Rectal smooth muscle tissue (tissue), 1 donor: ENCODE measurements around the gene IL22RA2.

ENCODE experiments used
- H3K27ac ChIP-seq: one replicate; pipeline ENCODE4 v1.7.0; 2013; ENCODE audit warnings: low read depth, low read length, inconsistent platforms
- H3K27me3 ChIP-seq: one replicate; pipeline ENCODE4 v1.7.0; 2013; ENCODE audit warnings: low read length; ENCODE audit not compliant: control insufficient read depth, insufficient read depth
- H3K36me3 ChIP-seq: one replicate; pipeline ENCODE4 v1.7.0; 2013; ENCODE audit warnings: low read length; ENCODE audit not compliant: control insufficient read depth, insufficient read depth
- H3K4me1 ChIP-seq: one replicate; pipeline ENCODE4 v1.7.0; 2013; ENCODE audit warnings: low read length; ENCODE audit not compliant: control insufficient read depth, insufficient read depth
- H3K4me3 ChIP-seq: one replicate; pipeline ENCODE4 v1.7.0; 2013; ENCODE audit warnings: low read length
- H3K9ac ChIP-seq: one replicate; pipeline ENCODE4 v1.7.0; 2013; ENCODE audit warnings: low read length

The IL22RA2 gene

DNA sequence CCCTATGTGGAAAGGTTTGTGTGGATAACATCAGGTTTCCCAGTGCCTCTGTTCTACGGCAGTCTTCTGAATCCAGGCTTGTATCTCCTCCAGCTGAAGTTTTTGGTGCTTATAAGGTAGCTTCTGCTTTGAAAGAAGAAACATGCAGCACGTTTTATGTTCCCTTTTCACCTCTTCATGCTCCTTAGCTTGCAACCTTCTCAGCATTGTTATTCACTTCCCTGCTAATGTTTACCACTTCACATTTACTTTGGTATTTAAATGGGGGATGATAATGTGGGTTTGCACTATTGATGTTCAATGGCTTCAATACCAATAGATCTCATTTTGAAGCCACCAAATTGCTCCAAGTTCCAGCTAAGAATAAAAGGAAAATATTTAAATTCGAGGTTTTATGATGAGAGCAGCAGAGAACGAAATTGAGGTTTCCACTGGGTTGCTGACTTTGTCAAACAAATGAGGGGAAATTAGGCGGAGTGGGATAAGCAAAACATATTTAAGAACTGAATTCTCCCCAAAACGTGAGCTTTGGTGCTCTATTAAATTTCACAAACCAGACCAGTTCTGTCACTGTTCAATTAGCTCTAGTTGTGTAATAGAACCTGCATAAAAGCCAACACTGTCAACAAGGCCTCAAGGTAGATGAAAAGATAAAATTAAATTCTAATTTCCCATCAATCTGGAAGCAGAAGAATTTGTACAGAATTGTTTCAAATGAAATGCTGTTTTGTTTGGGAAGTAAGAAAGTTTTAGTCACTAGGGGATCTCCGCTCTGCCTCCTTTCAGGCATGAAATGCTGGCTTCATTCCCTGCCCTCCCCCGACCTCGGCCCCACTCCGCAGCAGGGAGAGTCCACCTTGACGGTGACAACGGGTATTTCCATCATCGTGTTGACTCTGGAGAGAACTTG, 1.4 kb downstream of the IL22RA2 start:
- Histone ChIP-seq H3K9ac (no peak overlapping the region), H3K36me3 (no peaks in the 10 kb centered on the region), H3K27me3 (no peaks in the 10 kb centered on the region), H3K4me1 (no peaks in the 10 kb centered on the region), H3K4me3 (no peak overlapping the region), H3K27ac (no peak overlapping the region)

DNA sequence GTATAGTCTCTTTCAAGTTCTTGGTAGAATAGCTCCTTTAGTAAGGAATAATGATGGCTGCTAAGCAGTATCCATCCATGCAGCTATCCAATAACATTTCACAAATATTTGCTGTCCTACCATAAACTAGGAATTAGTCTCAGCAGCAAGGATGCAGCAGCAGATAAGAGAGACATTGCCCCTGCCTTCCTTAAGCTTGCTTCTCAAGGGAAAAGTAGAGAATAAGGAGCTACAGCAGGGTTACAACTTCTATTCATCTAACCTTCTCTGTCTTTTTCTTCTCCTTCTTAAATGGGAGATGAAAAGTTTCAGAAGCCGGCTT, 2.4 kb downstream of the IL22RA2 start:
- Histone ChIP-seq H3K9ac (no peak overlapping the region), H3K36me3 (no peaks in the 10 kb centered on the region), H3K4me3 (no peak overlapping the region), H3K27ac (no peak overlapping the region), H3K27me3 (no peaks in the 10 kb centered on the region), H3K4me1 (no peaks in the 10 kb centered on the region)

DNA sequence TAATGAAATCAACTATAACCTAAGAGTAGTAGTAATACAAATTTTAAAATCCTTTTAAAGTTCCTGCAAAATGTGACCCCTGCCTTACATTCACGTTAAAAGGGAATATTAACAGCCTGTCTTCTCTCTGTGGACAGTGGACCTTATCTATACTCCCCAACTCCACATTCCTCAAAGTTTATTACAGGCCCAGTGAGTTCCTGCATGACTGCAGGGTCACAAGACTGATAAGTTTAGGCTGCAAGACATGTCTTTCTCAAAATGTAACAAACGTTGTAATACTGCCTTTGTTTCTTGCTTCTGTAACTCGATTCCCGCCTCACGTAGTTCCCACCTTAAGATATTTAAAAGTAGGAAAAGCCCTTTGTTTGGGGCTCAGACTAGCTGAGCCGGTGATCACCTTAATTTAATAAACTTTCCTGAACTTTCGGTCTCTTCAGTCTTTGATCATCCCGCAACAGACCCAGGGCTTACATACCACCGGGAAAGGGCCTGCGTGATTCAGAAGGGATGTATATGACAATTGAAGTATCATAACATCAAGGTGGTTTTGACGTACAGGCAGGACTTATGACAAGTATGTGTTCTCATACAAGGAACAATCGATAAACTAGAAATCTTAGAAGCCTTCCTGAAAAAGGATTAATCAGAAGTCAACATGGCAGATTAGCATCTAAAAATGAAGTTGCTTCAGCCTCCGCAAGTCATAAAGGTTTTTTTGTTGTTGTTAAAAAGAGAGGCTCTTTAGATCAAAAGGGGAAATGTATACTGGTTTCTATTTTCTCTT, 3.0 kb downstream of the IL22RA2 start:
- H3K36me3 ChIP-seq: no peaks in the 10 kb centered on the region
- H3K4me3 ChIP-seq: no peak overlapping the region
- H3K9ac ChIP-seq: no peak overlapping the region
- H3K27me3 ChIP-seq: no peaks in the 10 kb centered on the region
- no peak overlapping the region for H3K27ac ChIP-seq
- H3K4me1 ChIP-seq: no peaks in the 10 kb centered on the region

DNA sequence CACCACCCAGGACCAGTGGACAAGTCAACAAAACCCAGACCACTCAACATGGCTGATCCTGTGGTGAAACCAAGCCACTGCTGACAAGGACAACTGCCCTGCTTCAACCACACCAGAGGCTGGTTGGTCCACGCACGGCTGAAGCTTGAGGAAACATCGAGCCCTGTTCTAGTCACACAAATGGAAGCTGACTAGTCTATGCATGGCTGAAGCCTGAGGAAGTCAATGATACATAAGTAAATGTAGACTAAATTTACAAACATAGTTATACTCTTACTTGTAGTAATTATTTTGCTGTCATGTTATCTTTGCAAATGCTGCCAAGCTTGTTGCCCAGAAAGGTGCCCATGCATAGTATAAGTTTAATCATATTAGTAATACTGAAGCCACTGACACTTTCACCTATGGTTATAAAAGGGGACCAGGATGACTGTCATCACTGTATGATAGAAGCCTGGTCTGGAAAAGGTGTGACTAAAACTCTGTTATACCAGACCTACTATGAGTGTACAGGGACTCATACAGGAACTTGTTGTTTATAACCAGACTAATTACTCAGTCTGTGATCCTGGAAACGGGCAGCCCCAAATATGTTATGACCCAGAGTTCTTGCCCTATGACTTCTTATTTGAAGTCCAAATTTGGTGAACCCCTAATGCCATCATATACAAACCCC, 5.6 kb downstream of the IL22RA2 start:
- H3K4me3 ChIP-seq: no peak overlapping the region
- H3K27ac ChIP-seq: no peak overlapping the region
- H3K9ac ChIP-seq: no peak overlapping the region
- no peaks in the 10 kb centered on the region for H3K36me3 ChIP-seq
- no peaks in the 10 kb centered on the region for H3K27me3 ChIP-seq
- H3K4me1 ChIP-seq: no peaks in the 10 kb centered on the region

DNA sequence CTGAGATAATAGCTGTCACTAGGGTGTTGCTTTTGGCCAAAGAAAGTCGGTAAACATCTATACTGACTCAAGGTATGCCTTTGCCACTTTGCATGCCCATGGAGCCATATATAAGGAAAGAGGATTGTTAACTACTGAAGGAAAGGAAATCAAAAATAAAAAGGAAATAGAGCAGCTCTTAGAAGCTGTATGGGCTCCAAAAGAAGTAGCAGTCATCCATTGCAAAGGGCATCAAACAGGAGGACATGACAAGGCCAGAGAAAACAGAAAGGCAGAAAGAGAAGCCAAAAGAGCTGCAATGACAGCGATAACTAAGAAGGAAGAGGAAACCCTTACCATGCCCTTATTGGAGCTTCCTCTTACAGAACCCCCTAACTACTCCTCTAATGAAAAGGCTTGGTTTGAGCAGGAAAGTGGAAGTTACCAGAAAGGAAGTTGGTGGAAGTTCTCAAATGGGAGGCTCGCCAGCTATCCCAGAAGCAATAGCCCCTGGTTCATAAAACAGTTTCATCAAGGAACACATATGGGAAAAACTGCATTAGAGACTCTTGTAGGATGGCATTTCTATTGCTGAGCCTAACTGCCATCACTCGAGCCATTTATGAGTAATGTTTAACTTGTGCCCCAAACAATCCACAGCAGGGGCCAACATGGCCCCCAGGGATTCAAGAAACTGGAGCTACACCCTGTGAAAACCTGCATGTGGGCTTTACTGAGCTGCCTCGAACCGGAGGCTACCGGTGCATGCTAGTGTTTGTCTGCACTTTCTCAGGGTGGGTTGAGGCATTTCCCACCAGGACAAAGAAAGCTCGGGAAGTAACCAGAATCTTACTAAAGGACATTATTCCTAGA, 7.0 kb downstream of the IL22RA2 start:
- Histone ChIP-seq H3K9ac (no peak overlapping the region), H3K36me3 (no peaks in the 10 kb centered on the region), H3K27me3 (no peaks in the 10 kb centered on the region), H3K27ac (no peak overlapping the region), H3K4me1 (no peaks in the 10 kb centered on the region), H3K4me3 (no peak overlapping the region)

DNA sequence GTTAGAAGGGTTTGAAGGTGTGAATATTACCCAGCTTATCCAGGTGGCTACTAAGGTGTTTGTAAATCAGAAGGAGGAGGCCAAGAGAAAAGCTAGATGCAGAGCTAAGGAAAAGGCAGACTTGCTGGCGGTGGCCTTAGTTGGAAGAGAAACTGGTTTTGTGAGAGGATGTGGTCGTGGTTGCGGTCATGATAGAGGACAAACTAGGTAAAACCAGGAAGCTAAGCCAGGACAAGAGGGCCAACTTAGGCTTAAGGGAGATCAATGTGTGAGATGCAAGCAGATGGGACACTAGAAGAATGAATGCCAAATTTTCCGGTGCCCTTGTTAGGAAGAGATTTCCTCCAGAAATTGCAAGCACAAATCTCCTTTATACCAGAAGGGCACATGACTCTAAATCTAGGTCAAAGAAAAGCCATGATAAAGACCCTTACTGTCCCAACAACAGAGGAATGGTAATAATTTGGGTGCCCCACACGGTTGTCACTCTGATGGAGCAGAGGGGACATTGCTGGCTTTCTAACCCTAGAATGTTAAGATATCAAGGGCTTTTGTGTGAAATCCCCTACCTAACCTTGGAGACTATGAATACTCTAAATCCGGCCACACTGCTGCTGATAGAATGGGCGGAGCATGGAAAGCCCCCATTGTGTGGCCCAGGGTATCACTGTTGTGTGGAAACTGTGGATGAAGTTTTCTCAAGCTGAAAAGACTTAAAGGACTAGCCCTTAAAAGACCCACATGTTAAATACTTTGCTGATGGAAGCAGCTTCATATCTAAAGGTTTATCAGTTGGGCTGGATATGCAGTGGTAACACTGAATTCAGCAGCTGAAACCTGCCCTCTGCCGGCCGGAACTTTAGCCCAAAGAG, 7.8 kb downstream of the IL22RA2 start:
- Histone ChIP-seq H3K9ac (no peak overlapping the region), H3K4me3 (no peak overlapping the region), H3K27me3 (no peaks in the 10 kb centered on the region), H3K4me1 (no peaks in the 10 kb centered on the region), H3K36me3 (no peaks in the 10 kb centered on the region), H3K27ac (no peak overlapping the region)

DNA sequence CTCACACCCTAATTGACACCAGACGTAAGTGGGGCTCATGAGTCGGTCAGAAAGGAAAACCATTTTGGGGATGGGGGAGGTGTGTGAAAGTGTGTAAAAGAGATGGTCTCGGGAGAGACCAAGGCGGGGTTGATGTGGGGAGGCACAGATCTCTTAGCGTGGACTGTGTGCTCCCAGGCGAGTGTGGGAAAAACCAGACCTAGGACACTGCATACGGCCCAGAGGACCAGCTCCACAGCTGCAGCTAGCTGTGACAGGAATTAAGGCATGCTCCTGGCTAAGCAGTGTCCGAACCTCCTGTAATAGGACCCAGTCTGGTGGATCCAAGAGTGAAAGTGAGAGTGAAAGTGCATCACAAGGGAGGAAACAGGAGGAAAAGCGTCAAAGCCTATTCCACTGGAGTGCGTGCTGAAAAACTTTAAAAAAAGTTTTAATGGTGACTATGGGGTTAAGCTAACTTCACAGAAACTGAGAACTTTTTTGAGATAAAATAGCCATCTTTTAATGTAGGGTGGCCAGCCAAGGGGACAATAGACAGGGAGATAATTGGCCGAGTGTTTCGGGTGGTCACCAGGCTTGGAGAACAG, 9.6 kb downstream of the IL22RA2 start:
- H3K27me3 ChIP-seq: no peaks in the 10 kb centered on the region
- H3K36me3 ChIP-seq: no peaks in the 10 kb centered on the region
- H3K27ac ChIP-seq: no peak overlapping the region
- H3K9ac ChIP-seq: no peak overlapping the region
- no peak overlapping the region for H3K4me3 ChIP-seq
- H3K4me1 ChIP-seq: no peaks in the 10 kb centered on the region

DNA sequence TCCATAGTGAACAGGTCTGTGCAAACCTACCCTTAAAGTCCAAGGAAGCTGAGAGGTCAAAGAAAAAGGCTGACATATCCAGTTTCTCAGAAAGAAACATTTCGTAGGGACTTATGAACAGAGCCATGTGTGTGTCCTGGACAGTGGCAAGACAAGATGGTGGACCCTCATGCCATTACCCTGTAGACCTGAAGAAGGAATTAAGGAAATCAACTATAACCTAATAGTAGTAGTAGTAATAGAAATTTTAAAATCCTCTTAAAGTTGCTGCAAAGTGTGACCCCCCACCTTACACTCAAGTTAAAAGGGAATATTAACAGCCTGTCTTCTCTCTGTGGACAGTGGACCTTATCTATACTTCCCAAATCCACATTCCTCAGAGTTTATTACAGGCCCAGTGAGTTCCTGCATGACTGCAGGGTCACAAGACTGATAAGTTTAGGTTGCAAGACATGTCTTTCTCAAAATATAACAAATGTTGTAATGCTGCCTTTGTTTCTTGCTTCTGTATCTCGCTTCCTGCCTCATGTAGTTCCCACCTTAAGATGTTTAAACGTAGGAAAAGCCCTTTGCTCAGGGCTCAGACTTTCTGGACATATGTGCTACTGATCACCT, 10.6 kb downstream of the IL22RA2 start:
- H3K4me3 ChIP-seq: no peak overlapping the region
- H3K27me3 ChIP-seq: no peaks in the 10 kb centered on the region
- H3K9ac ChIP-seq: no peak overlapping the region
- H3K36me3 ChIP-seq: no peaks in the 10 kb centered on the region
- H3K4me1 ChIP-seq: no peaks in the 10 kb centered on the region
- no peak overlapping the region for H3K27ac ChIP-seq

DNA sequence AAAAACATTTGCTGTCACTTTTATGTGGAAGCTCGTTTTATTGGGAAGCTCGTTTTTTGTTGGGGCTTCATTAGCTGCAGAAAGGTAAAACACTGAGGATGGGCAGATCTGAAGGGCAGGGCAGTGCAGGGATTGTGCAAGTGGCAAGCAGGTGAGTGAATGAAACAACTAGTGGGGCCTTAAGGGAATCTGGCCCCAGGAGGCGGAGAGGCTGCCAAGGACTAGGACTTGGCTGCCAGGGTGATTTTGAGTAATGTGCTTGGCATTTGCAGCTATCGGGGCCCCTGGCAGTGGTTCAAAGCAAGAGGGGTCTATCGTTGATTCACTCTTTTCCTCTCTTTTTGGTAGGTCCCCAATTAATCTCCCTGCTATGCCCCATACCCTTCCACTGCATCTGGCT, 11.5 kb downstream of the IL22RA2 start:
- Histone ChIP-seq H3K4me1 (no peaks in the 10 kb centered on the region), H3K4me3 (no peak overlapping the region), H3K36me3 (no peaks in the 10 kb centered on the region), H3K27me3 (no peaks in the 10 kb centered on the region), H3K9ac (no peak overlapping the region), H3K27ac (no peak overlapping the region)

DNA sequence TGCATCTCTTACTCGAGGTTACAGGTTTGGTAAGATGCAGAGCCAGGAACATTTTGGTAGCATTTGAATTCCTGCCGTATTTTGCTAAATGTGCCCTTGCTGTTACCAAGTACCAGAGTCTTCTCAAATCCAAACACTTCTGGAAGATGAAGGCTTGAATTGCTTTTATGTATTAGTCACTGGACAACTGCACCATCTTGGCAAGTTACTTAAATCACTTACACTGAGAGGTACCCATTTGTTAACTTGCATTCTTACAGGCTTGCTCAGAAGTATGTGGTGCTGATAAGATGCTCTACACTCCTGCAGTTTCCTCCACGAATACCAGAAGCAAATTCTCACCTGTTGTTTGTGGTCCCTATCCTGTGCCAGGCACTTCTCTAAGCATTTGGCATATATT, 12.7 kb downstream of the IL22RA2 start:
- no peak overlapping the region for H3K4me3 ChIP-seq
- no peak overlapping the region for H3K27ac ChIP-seq
- H3K36me3 ChIP-seq: no peaks in the 10 kb centered on the region
- H3K27me3 ChIP-seq: no peaks in the 10 kb centered on the region
- H3K4me1 ChIP-seq: no peaks in the 10 kb centered on the region
- H3K9ac ChIP-seq: no peak overlapping the region

DNA sequence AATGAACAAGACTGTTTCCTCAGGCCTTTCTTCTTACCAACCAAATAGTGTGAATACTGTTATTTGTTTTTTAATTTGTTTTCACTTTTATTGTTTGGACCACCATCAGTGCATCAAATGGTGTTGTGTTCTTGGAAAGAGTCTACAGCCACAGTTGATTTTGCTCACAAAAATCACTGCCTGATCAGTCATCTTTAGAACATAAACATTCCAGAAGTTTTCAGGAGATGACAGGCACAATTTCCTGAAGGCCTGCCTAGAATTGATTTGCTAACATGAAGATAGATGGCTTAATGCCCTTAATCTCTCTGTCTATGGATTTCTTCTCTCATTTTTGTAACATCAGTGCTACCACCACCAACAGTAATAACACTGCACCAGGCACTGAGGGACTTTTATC, 13.5 kb downstream of the IL22RA2 start:
- no peaks in the 10 kb centered on the region for H3K27me3 ChIP-seq
- no peak overlapping the region for H3K9ac ChIP-seq
- H3K27ac ChIP-seq: no peak overlapping the region
- no peak overlapping the region for H3K4me3 ChIP-seq
- no peaks in the 10 kb centered on the region for H3K36me3 ChIP-seq
- no peaks in the 10 kb centered on the region for H3K4me1 ChIP-seq
